HG02943 (cell line): ENCODE data around the gene NECTIN4.
"Not testable (repeated sequence)": the region's sequence is repeated elsewhere in the genome, so short reads cannot be mapped to it uniquely, and the experiment has no call there.

Experiments
- ATAC-seq: cut with Tn5 transposase; IDR thresholded peaks from one replicate; pipeline ENCODE4 v1.9.1; 2021; ENCODE audit warnings: mild to moderate bottlenecking, low read depth, moderate library complexity; ENCODE audit not compliant: unreplicated experiment

The NECTIN4 gene

DNA sequence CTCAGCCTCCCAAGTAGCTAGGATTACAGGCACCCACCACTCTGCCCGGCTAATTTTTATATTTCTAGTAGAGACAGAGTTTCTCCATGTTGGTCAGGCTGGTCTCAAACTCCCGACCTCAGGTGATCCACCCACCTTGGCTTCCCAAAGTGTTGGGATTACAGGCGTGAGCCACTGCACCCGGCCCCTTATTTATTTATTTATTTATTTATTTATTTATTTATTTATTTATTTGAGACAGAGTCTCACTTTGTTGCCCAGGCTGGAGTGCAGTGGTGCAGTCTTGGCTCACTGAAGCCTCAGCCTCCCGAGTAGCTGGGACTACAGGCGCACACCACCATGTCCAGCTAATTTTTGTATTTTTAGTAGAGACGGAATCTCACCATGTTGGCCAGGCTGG is 23.7 kb downstream of the NECTIN4 start:
- ATAC-seq, result not testable (repeated sequence)

GRCh38 chr1:161063936-161064335 is 25.4 kb downstream of the NECTIN4 start:
- ATAC-seq, result not testable (repeated sequence)

DNA sequence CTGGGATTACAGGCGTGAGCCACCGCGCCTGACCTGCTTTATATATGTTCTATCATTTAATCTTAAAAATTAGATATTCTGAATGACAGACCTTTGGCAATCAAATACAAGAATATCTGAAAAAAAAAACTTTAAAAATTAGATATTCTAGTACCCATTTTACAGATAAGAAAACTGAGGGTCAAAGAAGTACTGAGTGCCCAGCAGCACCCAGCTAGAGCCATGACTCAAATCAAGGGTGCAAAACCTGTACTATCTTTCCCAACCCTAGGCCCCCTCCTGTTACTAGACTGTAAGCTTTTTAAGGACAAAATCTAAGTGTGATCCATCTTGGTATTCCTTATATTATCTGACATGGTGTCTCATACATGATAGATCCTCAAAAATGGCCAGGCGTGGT is 27.9 kb downstream of the NECTIN4 start:
- no peak for ATAC-seq

- ATAC-seq, result no peak
Measured at GRCh38 chr1:161059293-161059692, 30.1 kb downstream of the NECTIN4 start.

DNA sequence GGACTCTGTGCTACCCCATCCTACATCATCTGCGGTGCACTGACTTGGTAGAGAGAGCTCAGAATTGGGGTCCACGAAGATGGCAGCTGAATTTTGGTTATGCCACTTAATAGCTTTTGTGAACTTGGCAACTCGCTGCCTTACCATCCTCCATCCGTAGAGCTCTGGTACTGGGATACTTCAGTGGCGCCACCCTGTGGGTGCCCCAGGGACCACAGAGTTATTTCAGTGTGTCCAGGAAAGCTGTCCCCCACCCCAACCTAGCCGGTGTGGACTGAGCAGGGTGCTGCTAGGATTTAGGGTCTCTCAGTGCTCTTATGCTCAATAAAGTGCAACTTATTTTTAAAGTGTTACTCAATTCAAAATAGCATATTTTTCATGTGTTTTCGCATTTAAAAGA is 34.6 kb downstream of the NECTIN4 start:
- ATAC-seq, result no peak

GRCh38 chr1:161054232-161054631 is 35.1 kb downstream of the NECTIN4 start:
- no peak for ATAC-seq

- no peak for ATAC-seq
Measured at GRCh38 chr1:161052899-161053298, 36.5 kb downstream of the NECTIN4 start.

GRCh38 chr1:161051219-161051618 is 38.1 kb downstream of the NECTIN4 start:
- no peak for ATAC-seq

- ATAC-seq, result no peak
Measured at GRCh38 chr1:161048949-161049722, 40.2 kb downstream of the NECTIN4 start.

- ATAC-seq, result no peak
Measured at GRCh38 chr1:161047436-161048420, 41.6 kb downstream of the NECTIN4 start.

- peak; percentile 45 for ATAC-seq
Measured at GRCh38 chr1:161046605-161047228, 42.6 kb downstream of the NECTIN4 start.

DNA sequence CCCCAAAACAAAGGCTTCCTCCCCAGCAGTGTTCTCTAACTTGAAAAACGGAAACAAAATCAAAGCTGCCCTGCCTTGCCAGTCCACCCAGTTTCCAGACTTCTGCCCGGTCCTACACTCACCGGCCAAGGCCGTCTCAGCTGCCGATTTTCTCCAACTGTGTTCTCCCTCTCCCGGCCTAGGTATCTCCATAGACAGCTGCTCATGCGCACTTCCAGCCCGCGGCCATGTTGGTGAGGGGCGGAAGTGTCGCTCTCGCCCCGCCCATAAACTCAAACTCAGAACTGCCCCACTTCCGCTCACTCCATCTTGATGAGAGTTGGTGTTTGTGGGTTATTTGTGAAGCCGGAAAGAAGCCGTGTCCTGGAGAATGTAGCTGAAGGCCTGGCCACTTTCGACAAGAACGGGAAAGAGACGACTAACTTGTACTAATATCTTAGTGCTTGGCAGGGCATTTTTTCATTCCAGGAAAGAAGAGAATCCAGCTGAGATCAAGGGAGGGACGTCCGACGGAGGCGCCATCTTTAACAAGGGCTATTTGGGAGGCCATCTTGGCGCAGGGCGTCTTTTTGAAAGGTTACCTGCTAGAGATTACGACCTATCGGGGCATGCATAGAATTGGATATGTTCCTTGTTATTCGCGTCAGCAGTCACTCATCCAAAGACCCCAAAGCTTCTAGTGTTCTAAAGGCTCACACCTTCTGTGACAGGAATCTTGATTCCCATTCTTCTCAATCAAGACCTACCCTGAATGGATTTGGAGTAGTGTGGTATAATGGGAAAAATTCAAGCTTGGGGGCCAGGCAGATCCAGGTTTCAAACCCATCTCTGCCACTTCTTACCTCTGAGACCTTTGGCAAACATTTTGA is 43.4 kb downstream of the NECTIN4 start, which contains the start of gene USF1:
Gene USF1 (minus strand): TSS at position 242 of the 869 bp plus-strand sequence. CDS start 2,702 bp downstream, outside the sequence.
- peak; percentile 65 for ATAC-seq

GRCh38 chr1:161044908-161045735 is 44.2 kb downstream of the NECTIN4 start:
- peak; percentile 38 for ATAC-seq

DNA sequence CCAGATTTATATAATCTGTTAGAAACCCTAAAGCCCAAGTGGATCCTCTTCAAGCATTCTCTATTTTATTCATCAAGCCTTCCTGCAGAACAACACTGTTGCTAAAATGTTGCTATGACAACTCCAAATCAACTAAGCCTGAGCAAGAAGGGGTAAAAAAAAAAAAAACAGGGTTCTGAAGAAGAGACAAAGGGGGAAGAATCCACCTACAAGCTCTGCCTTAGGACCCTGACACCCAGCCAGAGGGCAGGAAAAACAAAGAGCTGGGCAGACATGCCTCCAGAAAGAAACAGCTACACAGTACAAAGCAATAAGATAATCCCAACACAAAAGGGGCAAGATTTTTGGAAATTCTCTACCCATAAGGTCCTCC is 44.8 kb downstream of the NECTIN4 start:
- no peak for ATAC-seq

DNA sequence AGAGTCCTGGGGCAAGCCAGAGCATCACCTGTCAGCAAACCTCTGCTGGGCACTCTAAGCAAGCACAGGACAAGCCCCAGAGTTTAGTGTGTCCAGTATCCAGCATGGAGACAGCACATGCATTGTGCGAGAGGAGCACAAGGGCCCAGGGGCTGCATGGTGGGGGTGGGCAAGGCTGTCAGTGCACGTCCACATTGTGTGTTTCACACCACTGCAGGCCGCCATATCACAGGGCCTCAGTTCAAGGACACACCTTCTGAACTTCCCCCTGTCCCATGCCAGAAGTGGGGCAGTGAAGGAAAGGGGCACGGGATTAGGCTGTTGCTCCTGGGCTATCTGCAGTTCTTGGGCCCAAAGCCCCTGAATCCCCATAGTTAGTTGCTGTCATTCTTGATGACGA is 49.8 kb downstream of the NECTIN4 start:
- no peak for ATAC-seq

GRCh38 chr1:161039154-161039545 is 50.2 kb downstream of the NECTIN4 start:
- ATAC-seq, result no peak

DNA sequence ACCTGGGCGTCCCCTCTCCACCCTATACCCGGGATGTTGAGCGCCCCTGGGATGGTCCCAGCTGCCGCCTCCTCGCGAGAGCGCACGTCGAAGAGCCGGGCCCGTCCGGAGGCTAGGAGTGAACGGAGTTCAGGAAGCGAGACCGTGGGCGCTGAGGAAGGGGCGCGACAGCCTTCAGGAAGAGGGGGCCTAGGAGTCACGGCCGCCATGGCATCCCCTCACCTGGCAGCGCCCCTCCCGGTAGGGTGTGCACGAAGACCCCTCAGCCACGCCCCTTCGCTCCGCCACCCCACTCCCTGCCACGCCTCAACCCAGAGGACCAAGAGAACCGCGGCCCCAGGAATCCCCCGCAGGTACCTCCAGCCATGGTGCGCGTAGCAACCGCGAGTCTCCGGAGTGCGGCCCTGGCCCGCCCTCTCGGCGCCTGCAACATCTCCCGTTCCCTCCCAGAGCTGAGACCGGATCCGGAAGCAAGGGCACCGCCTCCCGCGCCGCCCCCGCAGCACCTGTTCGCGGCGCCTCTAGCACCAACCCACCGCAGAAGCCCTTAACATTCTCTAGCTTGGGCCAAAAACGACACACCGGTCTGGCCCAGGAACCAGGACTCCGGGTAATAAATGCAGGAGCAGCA is 50.7 kb downstream of the NECTIN4 start, which contains the start of gene TSTD1:
Gene TSTD1 (minus strand): TSS at position 442 of the 631 bp plus-strand sequence. CDS start 75 bp downstream, at position 367.
- ATAC-seq, result peak; percentile 84
